ENCODE measurements around the gene RPS21. TPM values are rescaled to one million over a fixed set of nuclear protein-coding genes. Genes with fewer than 3 reads are reported as not detected.

RPS21 gene
- total and polyA plus RNA-seq, 2 of the 13 experiments (the other 11 are each of a cell fraction or from before 2014, with no cell fraction given), result 2,647 to 11,063 TPM

DNA sequence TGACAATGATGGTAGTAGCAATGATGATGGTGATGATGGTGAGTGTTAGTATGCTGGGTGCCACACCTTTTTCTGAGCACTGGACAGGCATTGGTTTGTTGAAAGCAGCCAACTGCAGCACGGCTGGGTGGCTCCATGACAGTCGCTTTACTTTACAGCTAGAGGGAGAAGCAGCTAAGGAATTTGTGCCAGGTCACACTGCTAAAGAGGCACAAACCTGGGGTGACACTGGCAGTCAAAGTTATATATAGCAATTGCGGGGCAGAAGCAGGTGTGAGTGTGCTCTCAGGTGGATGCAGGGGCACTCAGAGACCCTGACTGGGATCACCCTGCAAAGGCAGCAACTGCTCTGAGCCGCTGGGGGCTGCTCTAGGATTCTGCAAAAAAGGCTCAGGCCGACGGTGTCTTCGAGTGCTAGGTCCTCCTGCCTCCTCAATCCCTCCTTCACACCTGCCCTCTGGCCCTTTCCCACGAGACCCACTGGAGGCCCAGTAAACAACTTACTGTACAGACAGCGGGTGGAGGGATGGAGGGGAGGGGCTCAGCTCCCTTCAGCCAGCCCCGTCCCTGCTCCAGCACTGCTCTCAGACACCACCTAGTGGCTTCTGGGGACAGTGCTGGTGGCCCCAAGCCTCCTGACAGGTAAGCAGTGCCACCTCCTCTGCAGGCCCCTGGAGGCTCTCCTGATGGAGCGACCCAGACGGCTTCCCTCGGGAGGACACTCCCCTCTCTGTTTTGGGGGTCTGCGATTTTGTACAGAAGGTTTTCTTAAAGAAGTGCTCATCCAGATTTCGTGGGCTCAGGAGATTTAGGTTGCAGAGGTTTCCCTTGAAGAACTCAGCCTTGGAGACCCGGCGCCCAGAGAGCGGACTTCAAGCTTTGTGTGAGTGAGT is 4.4 kb upstream of the RPS21 start (continued):
- TF ChIP-seq DMTF1 (CRISPR knock-in tag; IDR thresholded peaks at IDR 0.05) (no peak), ZMAT3 (CRISPR knock-in tag; conservative IDR thresholded peaks at IDR 0.05) (0 out of 2 replicates have a peak, but pooled peaks have one; percentile 46), ZNF816 (CRISPR knock-in tag; IDR thresholded peaks at IDR 0.05; ENCODE audit: borderline replicate concordance) (no peak), REXO4 (CRISPR knock-in tag; IDR thresholded peaks at IDR 0.05; ENCODE audit: borderline replicate concordance) (no peak), TEF (CRISPR knock-in tag; IDR thresholded peaks at IDR 0.05) (no peak), ZSCAN29 (CRISPR knock-in tag; conservative IDR thresholded peaks at IDR 0.05) (no peak), HMGA1 (CRISPR knock-in tag; conservative IDR thresholded peaks at IDR 0.05) (no peak), ZNF609 (CRISPR knock-in tag; IDR thresholded peaks at IDR 0.05; ENCODE audit: borderline replicate concordance) (peak; percentile 70; the same call in 1 of the 2 replicates), ZNF280D (CRISPR knock-in tag; IDR thresholded peaks at IDR 0.05) (no peak), PHF20 (CRISPR knock-in tag; IDR thresholded peaks at IDR 0.05) (no peak), NFATC3 (CRISPR knock-in tag; IDR thresholded peaks at IDR 0.05) (no peak), THAP7 (CRISPR knock-in tag; IDR thresholded peaks at IDR 0.05) (peak; percentile 78; the same call in 1 of the 2 replicates)
- TF ChIP-seq, protein P1, sequence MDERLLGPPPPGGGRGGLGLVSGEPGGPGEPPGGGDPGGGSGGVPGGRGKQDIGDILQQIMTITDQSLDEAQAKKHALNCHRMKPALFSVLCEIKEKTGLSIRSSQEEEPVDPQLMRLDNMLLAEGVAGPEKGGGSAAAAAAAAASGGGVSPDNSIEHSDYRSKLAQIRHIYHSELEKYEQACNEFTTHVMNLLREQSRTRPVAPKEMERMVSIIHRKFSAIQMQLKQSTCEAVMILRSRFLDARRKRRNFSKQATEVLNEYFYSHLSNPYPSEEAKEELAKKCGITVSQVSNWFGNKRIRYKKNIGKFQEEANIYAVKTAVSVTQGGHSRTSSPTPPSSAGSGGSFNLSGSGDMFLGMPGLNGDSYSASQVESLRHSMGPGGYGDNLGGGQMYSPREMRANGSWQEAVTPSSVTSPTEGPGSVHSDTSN (CRISPR knock-in tag; IDR thresholded peaks at IDR 0.05), result 0 out of 2 replicates have a peak, but pooled peaks have one; percentile 38

Measured in HepG2 (cell line).